BJ (cell line): ENCODE measurements around the gene SH3GL3. TPM values are rescaled to one million over a fixed set of nuclear protein-coding genes. Genes with fewer than 3 reads are reported as not detected.

ENCODE experiments used
- CTCF ChIA-PET: fragments of 350-600 bp; formaldehyde crosslinking; extraction: SDS; loops from one replicate; lab custom pipeline; 2021; ENCODE audit warnings: antibody characterized with exemption, inconsistent platforms; lab: Yijun Ruan, JAX
- POLR2A ChIA-PET: fragments of 300-600 bp; sonication (Branson Sonifier 250); formaldehyde crosslinking; extraction: SDS; loops from one replicate; lab custom pipeline; 2021; ENCODE audit warnings: antibody characterized with exemption; lab: Charles Lee
- DNase-seq: peaks from one replicate; pipeline ENCODE4 v3.0.0-alpha.2; 2011; ENCODE audit warnings: low read depth
- H3K27me3 ChIP-seq: 2 replicates; pipeline ENCODE4 v1.6.0; 2011; ENCODE audit warnings: low read length; ENCODE audit not compliant: control insufficient read depth, insufficient read depth
- H3K36me3 ChIP-seq: 2 replicates; pipeline ENCODE4 v1.5.1; 2011; ENCODE audit warnings: low read length; ENCODE audit not compliant: control insufficient read depth, insufficient read depth
- H3K4me3 ChIP-seq: 2 replicates; pipeline ENCODE4 v1.5.1; 2011; ENCODE audit warnings: low read depth, mild to moderate bottlenecking, control low read depth, low read length
- polyA plus RNA-seq: library from polyadenylated mRNA; depleted of rRNA; stranded (reverse); fragments of >200 nt; gene quantifications from 2 replicates; pipeline ENCODE4 v1.2.3, GENCODE V29; 2011
- TF ChIP-seq, protein P1 (sequence below): IDR thresholded peaks from 2 replicates; pipeline ENCODE4 v1.5.1; 2011; ENCODE audit warnings: low read depth, mild to moderate bottlenecking, control low read depth, inconsistent platforms, low read length, moderate library complexity; ENCODE audit not compliant: insufficient read depth

SH3GL3 gene
- polyA plus RNA-seq, 1 experiment: not detected

GRCh38 chr15:83565138-83565537 lies 118.0 kb downstream of the SH3GL3 start:
- CTCF ChIA-PET: interaction anchor here (1.0 to 1.8 kb wide), 11 partner anchors 9 to 469 kb away, joined by 3 to 12 read pairs (median 5); no protein-coding TSS in a partner anchor
- Histone ChIP-seq H3K27me3 (no peaks in the 10 kb centered on the region), H3K36me3 (no peaks in the 10 kb centered on the region), H3K4me3 (no peak overlapping the region)
- TF ChIP-seq, protein P1, sequence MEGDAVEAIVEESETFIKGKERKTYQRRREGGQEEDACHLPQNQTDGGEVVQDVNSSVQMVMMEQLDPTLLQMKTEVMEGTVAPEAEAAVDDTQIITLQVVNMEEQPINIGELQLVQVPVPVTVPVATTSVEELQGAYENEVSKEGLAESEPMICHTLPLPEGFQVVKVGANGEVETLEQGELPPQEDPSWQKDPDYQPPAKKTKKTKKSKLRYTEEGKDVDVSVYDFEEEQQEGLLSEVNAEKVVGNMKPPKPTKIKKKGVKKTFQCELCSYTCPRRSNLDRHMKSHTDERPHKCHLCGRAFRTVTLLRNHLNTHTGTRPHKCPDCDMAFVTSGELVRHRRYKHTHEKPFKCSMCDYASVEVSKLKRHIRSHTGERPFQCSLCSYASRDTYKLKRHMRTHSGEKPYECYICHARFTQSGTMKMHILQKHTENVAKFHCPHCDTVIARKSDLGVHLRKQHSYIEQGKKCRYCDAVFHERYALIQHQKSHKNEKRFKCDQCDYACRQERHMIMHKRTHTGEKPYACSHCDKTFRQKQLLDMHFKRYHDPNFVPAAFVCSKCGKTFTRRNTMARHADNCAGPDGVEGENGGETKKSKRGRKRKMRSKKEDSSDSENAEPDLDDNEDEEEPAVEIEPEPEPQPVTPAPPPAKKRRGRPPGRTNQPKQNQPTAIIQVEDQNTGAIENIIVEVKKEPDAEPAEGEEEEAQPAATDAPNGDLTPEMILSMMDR: no peak
- POLR2A ChIA-PET: no interaction called here
- DNase-seq: no peak

DNA sequence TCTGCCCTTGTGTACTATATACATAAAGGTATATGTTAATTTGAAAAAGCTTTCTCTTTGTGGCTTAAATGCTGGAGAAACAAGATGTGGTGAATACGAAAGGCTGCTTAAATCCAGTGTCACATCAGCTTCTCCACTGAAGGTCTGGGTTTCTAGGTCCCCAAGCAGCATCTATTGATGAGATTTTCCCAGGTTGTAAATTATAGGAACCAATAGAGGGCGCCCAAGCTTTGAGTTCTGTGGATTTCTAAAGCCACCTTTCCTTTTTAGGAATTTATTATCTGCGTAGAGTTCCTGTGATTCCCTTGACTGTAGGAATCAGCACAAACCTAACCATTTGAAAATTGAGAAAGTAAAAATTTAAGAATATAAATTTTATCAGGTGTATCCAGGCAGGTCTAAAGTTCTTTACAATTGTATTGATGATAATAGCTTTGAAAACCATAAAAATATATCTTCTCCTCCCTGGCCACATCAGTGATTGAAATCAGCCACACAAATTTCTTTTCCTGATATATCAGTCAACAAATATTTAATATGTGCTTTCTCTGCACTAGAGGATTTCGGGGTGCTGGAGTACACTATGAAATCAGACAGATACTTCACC lies 118.5 kb downstream of the SH3GL3 start:
- no peaks in the 10 kb centered on the region for H3K27me3 ChIP-seq
- ChIA-PET CTCF (interaction anchor here (0.6 to 1.8 kb wide), 12 partner anchors 9 to 593 kb away, joined by 3 to 12 read pairs (median 5); no protein-coding TSS in a partner anchor), POLR2A (no interaction called here)
- H3K36me3 ChIP-seq: no peaks in the 10 kb centered on the region
- TF ChIP-seq, protein P1: peak; percentile 62
- H3K4me3 ChIP-seq: no peak overlapping the region
- no peak for DNase-seq

- no peaks in the 10 kb centered on the region for H3K27me3 ChIP-seq
- CTCF ChIA-PET: interaction anchor here (0.8 to 1.4 kb wide), 4 partner anchors 131 to 467 kb away, joined by 3 to 5 read pairs (median 4); no protein-coding TSS in a partner anchor
- H3K36me3 ChIP-seq: no peaks in the 10 kb centered on the region
- DNase-seq: no peak
- TF ChIP-seq, protein P1: no peak
- no peak overlapping the region for H3K4me3 ChIP-seq
- POLR2A ChIA-PET: no interaction called here
These were observed 120.2 kb downstream of the SH3GL3 start for GRCh38 chr15:83567318-83567717.

DNA sequence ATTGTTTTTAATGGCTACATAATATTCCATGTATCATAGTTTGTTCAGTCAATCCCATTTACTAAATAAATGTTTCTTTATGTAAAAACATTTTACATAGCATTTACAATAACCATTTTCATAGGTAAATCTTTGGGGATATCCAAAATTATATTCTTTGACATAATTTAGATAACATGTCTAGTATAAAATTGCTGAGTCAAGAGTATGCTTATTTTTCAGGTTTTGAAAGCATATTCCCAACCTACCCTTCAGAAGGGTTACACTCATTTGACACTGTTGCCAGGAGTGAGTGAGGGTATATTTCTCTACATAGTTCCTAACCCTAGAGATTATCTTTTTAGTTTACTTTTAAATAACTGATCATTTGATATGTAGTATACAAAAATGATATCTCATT lies 122.2 kb downstream of the SH3GL3 start:
- DNase-seq: no peak
- no peaks in the 10 kb centered on the region for H3K27me3 ChIP-seq
- ChIA-PET POLR2A (no interaction called here), CTCF (interaction anchor here (0.9 to 1.2 kb wide), 4 partner anchors 9 to 131 kb away, joined by 3 to 7 read pairs (median 4); no protein-coding TSS in a partner anchor)
- H3K36me3 ChIP-seq: no peaks in the 10 kb centered on the region
- H3K4me3 ChIP-seq: no peak overlapping the region
- TF ChIP-seq, protein P1: no peak

- POLR2A ChIA-PET: no interaction called here
- no peaks in the 10 kb centered on the region for H3K36me3 ChIP-seq
- no peak for DNase-seq
- TF ChIP-seq, protein P1: no peak
- H3K4me3 ChIP-seq: no peak overlapping the region
- CTCF ChIA-PET: interaction anchor here (2.6 kb wide), 1 partner anchor 322 kb away, joined by 20 read pairs; no protein-coding TSS in a partner anchor
- no peaks in the 10 kb centered on the region for H3K27me3 ChIP-seq
These were observed 123.6 kb downstream of the SH3GL3 start for GRCh38 chr15:83570756-83571155.
